ENCODE measurements around the gene TCL1A. TPM values are rescaled to one million over a fixed set of nuclear protein-coding genes. Genes with fewer than 3 reads are reported as not detected.
"Not testable (repeated sequence)": the region's sequence is repeated elsewhere in the genome, so short reads cannot be mapped to it uniquely, and the experiment has no call there.

The TCL1A gene, protein sequence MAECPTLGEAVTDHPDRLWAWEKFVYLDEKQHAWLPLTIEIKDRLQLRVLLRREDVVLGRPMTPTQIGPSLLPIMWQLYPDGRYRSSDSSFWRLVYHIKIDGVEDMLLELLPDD
- not detected for total RNA-seq

- no peaks in the 10 kb centered on the region for H3K4me1 ChIP-seq
- no peak for DNase-seq (ENCODE audit: low spot score in 2 of 2)
- no peak within 1 kb of the TSS for H3K27ac ChIP-seq
- WGBS, 2 donors, result 71 to 78% methylated on average over 20 to 30 of the region's 47 CpGs
- no peak within 1 kb of the TSS for H3K4me3 ChIP-seq
- H3K36me3 ChIP-seq, result no peaks in the 10 kb centered on the region
- H3K27me3 ChIP-seq, result peaks cover 0 to 9% of the 10 kb centered on the region in 2 donors
- H3K9me3 ChIP-seq, result peaks cover 0 to 8% (median 0%) of the 10 kb centered on the region in 4 donors
- TF ChIP-seq CTCF (IDR thresholded peaks at IDR 0.05), result no peak
- no peak for TF ChIP-seq POLR2A (IDR thresholded peaks at IDR 0.05)
Observed at GRCh38 chr14:95713596-95714371, at the start of gene TCL1A. Gene TCL1A, minus strand, starts transcription at chr14:95714125. Its CDS starts 59 bp downstream, at chr14:95714066.

DNA sequence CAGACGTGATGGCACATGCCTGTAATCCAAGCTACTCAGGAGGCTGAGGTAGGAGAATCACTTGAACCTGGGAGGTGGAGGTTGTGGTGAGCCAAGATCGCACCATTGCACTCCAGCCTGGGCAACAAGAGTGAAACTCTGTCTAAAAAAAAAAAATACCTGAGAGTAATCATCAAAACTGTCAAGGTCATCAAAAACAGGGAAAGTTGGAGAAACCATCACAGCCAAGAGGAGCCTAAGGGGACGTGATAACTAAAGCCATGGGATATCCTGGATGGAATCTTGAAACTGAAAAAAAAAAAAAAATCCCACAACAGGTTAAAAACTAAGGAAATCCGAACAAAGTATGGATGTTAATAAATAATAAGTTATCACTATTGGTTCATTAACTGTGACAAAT lies 49.1 kb upstream of the TCL1A start:
- not testable (repeated sequence) for H3K4me3 ChIP-seq; H3K9me3 ChIP-seq; H3K36me3 ChIP-seq; H3K27ac ChIP-seq; H3K27me3 ChIP-seq; DNase-seq (ENCODE audit: low spot score in 2 of 2); H3K4me1 ChIP-seq
- WGBS, 2 donors, result 83 to 88% methylated on average over 4 of the region's 4 CpGs

GRCh38 chr14:95761436-95761835 lies 47.5 kb upstream of the TCL1A start:
- no peaks in the 10 kb centered on the region for H3K27me3 ChIP-seq
- no peaks in the 10 kb centered on the region for H3K4me1 ChIP-seq
- H3K36me3 ChIP-seq, result no peaks in the 10 kb centered on the region
- H3K27ac ChIP-seq, result no peak overlapping the region
- no peak overlapping the region for H3K4me3 ChIP-seq
- DNase-seq (ENCODE audit: low spot score in 2 of 2), result no peak
- WGBS, 2 donors, result 38 to 40% methylated on average over 6 of the region's 6 CpGs
- TF ChIP-seq CTCF (IDR thresholded peaks at IDR 0.05) (no peak), EP300 (IDR thresholded peaks at IDR 0.05) (no peak), POLR2A (IDR thresholded peaks at IDR 0.05) (no peak)
- H3K9me3 ChIP-seq, result no peaks in the 10 kb centered on the region

DNA sequence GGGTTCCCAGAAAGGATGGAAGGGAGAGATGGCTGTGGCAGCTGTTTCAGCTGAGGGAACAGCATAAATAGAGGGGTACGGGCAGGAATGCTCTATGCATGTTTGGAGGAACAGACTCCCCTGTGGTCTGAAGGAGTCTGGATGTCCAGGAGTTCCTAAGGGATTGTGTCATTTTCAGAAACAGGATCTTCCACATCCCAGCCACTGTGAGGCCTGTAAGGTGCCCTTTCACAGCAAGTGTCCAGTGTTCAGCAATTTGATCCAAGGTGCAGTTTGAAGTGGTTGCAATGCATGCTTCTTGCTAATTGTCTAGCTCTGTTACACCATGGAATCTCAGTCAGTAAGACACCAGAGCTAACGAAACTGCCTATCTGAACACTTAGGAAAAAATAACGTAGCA lies 46.7 kb upstream of the TCL1A start:
- DNase-seq (ENCODE audit: low spot score in 2 of 2), result no peak
- no peak overlapping the region for H3K4me3 ChIP-seq
- H3K27me3 ChIP-seq, result no peaks in the 10 kb centered on the region
- no peaks in the 10 kb centered on the region for H3K4me1 ChIP-seq
- TF ChIP-seq POLR2A (IDR thresholded peaks at IDR 0.05) (no peak), CTCF (IDR thresholded peaks at IDR 0.05) (no peak), EP300 (IDR thresholded peaks at IDR 0.05) (no peak)
- no peak overlapping the region for H3K27ac ChIP-seq
- WGBS, 2 donors, result 81% methylated on average over 3 of the region's 3 CpGs
- H3K9me3 ChIP-seq, result no peaks in the 10 kb centered on the region
- no peaks in the 10 kb centered on the region for H3K36me3 ChIP-seq

DNA sequence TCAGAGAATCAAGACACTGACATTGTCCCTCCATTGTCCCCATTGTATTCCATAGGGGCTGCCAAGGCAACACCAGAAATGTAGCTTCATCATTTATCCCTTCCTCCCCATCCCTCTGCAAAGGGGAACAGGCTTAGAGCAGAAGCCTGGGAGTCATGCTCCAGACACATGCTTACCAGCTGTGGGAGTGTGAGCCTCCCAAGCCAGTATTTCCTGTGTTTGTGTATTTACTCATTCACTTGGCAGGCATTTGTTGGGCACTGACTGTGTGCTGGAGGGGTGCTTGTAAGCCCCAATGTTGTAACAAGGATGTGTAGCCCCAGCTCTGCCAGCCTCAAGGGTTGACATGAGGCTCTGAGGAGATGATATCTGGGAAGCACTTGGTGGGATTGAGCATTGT lies 46.0 kb upstream of the TCL1A start:
- Histone ChIP-seq H3K9me3 (no peaks in the 10 kb centered on the region), H3K4me3 (no peak overlapping the region), H3K27ac (no peak overlapping the region), H3K4me1 (no peaks in the 10 kb centered on the region), H3K27me3 (no peaks in the 10 kb centered on the region), H3K36me3 (no peaks in the 10 kb centered on the region)
- no peak for DNase-seq (ENCODE audit: low spot score in 2 of 2)
- TF ChIP-seq CTCF (IDR thresholded peaks at IDR 0.05) (no peak), POLR2A (IDR thresholded peaks at IDR 0.05) (no peak), EP300 (IDR thresholded peaks at IDR 0.05) (no peak)
